GM10266 (cell line): Measurements from ENCODE around the gene GMPPA.

Source experiments
- DNase-seq: peaks from one replicate; pipeline ENCODE4 v3.0.0; 2012; ENCODE audit errors: extremely low spot score
- TF ChIP-seq, protein P1 (sequence below): IDR thresholded peaks from 2 replicates; pipeline ENCODE4 v1.5.1; 2012; ENCODE audit warnings: mild to moderate bottlenecking, low read depth; ENCODE audit not compliant: control insufficient read depth, insufficient read depth; ENCODE audit errors: missing control alignments

Gene GMPPA

DNA sequence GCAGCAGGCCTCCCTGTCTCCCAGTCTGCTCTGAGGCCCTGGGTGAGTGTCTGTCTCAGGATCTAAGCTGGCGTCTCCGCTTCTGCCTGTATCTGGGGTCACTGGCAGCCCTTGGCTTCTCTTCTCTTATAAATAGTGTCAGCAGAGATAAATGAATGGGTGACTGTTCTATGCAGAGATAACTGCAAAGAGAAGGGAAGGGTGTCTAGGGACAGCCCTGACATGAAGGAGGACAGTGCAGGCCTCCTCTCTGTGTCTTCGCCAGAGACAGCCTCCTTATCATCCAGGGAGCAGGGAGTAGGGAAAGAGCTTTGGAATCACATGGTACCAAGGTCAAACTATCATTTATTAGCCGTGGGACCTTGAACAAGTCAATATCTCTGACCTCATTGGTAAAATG is 28.3 kb upstream of the GMPPA start:
- TF ChIP-seq, protein P1, sequence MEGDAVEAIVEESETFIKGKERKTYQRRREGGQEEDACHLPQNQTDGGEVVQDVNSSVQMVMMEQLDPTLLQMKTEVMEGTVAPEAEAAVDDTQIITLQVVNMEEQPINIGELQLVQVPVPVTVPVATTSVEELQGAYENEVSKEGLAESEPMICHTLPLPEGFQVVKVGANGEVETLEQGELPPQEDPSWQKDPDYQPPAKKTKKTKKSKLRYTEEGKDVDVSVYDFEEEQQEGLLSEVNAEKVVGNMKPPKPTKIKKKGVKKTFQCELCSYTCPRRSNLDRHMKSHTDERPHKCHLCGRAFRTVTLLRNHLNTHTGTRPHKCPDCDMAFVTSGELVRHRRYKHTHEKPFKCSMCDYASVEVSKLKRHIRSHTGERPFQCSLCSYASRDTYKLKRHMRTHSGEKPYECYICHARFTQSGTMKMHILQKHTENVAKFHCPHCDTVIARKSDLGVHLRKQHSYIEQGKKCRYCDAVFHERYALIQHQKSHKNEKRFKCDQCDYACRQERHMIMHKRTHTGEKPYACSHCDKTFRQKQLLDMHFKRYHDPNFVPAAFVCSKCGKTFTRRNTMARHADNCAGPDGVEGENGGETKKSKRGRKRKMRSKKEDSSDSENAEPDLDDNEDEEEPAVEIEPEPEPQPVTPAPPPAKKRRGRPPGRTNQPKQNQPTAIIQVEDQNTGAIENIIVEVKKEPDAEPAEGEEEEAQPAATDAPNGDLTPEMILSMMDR, result no peak
- DNase-seq, result no peak

DNA sequence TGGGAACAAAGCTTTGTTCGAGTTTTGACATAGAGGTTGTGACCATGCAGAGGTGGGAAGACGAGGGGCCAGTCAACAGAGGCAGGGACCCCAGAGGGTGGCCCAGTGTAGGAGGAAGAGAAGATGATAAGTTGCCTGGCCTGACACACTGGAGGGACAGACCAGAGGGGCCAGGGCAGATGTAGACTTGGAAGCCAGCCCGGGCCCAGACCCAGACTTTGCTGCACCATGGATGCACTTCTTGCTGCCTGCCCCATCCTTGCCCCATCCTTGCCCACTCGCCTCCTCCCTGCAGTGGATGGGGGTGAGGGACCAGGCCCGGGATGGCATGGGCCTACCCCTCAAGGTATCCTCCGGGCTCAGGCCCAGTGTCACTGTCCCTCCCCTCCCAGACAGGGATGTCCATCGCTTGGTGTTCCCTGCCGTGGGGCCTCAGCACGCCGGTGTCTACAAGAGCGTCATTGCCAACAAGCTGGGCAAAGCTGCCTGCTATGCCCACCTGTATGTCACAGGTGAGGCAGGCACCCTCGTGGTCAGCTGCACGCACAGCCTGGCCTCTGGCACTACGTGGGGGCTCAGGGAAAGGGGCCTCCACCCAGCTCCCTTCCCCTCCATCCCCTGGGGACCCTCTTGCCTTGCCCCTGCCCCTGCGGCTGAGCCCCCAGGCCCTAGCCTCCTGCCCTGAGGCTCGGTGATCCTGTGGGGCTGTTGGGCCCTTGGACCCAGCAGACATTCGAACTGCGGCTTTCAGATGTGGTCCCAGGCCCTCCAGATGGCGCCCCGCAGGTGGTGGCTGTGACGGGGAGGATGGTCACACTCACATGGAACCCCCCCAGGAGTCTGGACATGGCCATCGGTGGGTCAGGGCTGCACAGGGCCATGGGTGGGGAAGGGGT is 27.0 kb upstream of the GMPPA start:
- no peak for DNase-seq
- TF ChIP-seq, protein P1, result no peak

DNA sequence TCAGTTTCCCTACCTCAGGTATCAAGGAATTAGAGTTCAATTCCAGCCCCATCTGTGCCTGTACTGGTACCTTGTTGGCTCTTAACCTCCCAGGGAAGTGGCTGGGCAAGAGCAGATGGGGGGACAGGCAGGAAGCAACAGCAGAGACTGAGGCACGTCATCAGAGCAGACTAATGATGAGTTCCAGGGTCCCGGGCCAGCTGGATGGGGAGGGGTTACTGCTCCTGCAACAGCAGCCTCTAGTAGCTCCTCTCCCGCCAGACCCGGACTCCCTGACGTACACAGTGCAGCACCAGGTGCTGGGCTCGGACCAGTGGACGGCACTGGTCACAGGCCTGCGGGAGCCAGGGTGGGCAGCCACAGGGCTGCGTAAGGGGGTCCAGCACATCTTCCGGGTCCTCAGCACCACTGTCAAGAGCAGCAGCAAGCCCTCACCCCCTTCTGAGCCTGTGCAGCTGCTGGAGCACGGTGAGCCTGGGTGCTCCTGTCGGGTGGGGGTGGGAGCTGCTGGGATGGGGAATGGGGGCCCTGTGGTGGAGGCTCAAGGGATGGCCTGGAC is 26.0 kb upstream of the GMPPA start:
- TF ChIP-seq, protein P1, result no peak
- no peak for DNase-seq

DNA sequence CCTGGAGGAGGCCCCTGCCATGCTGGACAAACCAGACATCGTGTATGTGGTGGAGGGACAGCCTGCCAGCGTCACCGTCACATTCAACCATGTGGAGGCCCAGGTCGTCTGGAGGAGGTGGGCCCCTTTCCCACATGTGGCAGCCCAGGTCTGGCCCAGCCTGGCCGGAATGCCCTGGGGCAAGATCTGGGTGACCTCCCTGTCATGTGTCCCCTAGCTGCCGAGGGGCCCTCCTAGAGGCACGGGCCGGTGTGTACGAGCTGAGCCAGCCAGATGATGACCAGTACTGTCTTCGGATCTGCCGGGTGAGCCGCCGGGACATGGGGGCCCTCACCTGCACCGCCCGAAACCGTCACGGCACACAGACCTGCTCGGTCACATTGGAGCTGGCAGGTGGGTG is 25.2 kb upstream of the GMPPA start:
- no peak for DNase-seq
- TF ChIP-seq, protein P1, result no peak

DNA sequence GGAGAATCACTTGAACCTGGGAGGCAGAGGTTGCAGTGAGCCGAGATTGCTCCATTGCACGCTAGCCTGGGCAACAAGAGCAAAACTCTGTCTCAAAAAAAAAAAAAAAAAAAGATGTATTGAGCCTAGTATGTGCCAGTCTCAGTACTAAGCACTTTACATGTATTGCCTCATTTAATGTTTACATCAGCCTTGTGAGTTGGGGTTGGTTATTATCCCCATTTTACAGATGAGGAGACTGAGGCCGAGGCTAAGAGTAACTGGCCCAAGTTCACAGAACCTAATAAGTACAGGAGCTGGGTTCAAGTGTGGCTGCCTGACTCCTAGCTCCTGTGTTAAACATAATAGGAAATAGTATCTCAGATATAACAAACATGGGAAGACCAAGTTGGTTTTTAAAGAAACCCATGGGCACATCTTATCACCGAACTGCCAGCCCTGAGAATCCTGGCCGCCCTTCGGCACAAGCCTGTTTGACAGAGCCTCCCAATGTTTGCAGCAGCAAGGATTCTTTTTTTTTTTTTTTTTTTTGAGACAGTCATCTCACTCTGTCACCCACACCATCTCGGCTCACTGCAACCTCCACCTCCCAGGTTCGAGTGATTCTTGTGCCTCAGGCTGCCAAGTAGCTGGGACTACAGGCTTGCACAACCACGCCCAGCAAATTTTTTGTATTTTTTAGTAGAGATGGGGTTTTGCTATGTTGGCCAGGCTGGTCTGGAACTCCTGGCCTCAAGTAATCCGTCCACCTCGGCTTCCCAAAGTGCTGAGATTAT is 24.2 kb upstream of the GMPPA start:
- DNase-seq, result no peak
- TF ChIP-seq, protein P1, result no peak

DNA sequence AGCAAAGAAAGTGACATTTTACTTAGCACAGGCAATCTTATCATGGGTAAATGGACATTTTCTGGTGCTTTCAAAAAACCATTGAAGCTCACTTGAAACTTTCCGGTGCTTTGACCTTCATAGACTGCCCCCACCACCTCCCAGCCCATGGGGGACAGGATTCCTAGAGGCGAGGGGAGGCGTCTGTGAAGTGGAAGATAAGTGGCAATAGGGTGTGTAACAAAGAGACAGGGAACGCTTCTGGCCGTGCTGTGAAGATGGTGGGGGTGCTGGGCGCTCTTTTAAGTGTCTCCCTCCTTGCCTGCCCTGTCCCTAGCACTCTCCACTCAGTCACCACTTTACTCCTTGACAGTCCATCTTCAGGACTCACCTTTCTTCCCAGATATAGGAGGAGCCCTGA is 23.4 kb upstream of the GMPPA start:
- TF ChIP-seq, protein P1, result no peak
- no peak for DNase-seq
